HUES6 (cell line): Measurements from ENCODE around the gene EFNA5.

Source experiments
- H3K27ac ChIP-seq: 2 replicates; pipeline ENCODE4 v1.7.0; 2013; ENCODE audit warnings: low read depth, mild to moderate bottlenecking, low read length, inconsistent platforms
- H3K27me3 ChIP-seq: 2 replicates; pipeline ENCODE4 v1.6.1; 2013; ENCODE audit warnings: low read length; ENCODE audit not compliant: control insufficient read depth, insufficient read depth
- H3K36me3 ChIP-seq: 2 replicates; pipeline ENCODE4 v1.6.1; 2013; ENCODE audit warnings: low read length; ENCODE audit not compliant: control insufficient read depth, insufficient read depth
- H3K4me1 ChIP-seq: 2 replicates; pipeline ENCODE4 v1.6.1; 2013; ENCODE audit warnings: low read length; ENCODE audit not compliant: control insufficient read depth, insufficient read depth
- H3K4me3 ChIP-seq: 2 replicates; pipeline ENCODE4 v1.5.1; 2013; ENCODE audit warnings: low read depth, low read length
- H3K9ac ChIP-seq: one replicate; pipeline ENCODE4 v1.6.1; 2013; ENCODE audit warnings: mild to moderate bottlenecking, low read length
- H3K9me3 ChIP-seq: 2 replicates; pipeline ENCODE4 v1.6.1; 2013; ENCODE audit warnings: low read depth, low read length; ENCODE audit not compliant: control insufficient read depth, insufficient read depth

The EFNA5 gene

DNA sequence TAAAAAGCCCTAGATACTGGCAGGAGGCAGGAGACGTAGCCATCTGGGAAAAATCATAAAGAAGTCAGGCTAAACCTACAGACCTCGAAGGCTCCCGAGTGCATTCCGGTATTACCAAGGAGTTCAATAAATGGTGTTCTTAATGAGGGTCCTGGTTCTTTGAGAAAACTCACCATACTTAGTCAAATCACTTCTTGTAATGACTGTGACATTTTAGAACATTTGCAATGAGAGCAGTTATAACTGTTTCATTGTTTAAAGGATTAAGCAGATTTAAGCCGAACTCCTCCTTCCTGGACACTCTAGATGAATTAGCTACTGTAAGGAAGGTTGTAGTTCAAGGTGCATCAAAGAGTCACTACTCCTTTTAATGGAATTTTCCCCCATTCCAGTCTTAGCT is 67.8 kb downstream of the EFNA5 start:
- Histone ChIP-seq H3K9ac (no peak overlapping the region), H3K4me1 (peaks cover 50% of the 10 kb centered on the region), H3K27me3 (no peaks in the 10 kb centered on the region), H3K27ac (no peak overlapping the region), H3K36me3 (no peaks in the 10 kb centered on the region), H3K4me3 (no peak overlapping the region), H3K9me3 (no peaks in the 10 kb centered on the region)

DNA sequence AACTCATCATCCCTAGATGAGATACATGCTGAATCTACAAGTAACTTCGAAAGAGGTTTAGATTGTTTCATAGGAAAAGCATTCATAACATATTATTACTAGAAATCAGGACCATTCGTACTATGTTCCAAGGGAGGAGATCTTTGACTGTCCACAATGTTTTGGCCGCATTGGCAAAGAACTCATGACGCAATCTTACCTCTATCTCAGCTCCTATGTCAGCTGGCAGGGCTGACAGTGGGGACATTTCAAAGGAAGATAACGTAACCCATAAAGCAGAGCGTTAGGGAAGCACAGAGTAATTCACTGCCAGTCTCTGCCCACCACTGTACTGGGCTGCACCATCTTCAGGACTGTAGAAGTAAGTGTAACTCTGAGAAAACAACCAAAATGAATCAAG is 69.7 kb downstream of the EFNA5 start:
- Histone ChIP-seq H3K27me3 (no peaks in the 10 kb centered on the region), H3K9ac (no peak overlapping the region), H3K4me3 (no peak overlapping the region), H3K27ac (no peak overlapping the region), H3K4me1 (peaks cover 40% of the 10 kb centered on the region), H3K9me3 (no peaks in the 10 kb centered on the region), H3K36me3 (no peaks in the 10 kb centered on the region)

DNA sequence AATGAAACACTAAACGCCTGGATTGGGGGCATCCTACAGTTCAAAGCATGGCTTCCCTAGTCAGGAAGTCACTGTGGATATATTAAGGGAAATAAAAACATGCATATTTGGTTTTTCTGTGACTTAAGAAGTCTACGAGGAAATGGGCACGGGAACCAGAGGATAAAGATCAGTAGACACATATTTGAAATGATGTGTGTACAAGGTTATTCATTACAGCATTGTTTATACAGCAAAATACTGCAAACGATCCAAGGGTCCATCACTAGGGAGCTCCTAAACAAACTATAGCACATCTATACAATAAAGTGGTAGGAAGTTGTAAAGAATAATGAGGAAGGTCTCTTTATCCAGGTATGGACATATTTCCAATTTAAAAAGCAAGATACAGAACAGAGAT is 71.8 kb downstream of the EFNA5 start:
- H3K4me1 ChIP-seq = peaks cover 21% of the 10 kb centered on the region

DNA sequence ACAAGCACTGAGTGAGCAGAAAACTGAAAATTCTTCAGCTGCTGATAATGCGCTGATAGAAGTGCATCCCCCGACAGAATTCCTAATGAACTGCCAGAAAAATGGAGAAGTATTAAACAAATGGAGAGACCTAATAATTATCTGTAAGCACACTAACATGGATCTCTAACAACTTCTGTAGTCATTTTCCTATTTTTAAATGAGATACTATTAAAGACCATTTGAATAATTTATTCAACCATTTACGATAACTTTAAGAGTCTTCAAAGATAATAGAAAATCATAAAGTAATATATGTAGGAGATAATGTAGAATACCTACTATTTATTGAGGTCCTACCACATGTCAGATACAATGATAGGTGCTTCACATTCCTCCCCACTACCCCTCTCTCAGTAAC is 72.9 kb downstream of the EFNA5 start:
- H3K27ac ChIP-seq = no peak overlapping the region

More for the DNA sequence above, 71.8 kb downstream of the EFNA5 start:
- Histone ChIP-seq H3K4me3 (no peak overlapping the region), H3K36me3 (no peaks in the 10 kb centered on the region), H3K9ac (no peak overlapping the region), H3K27me3 (no peaks in the 10 kb centered on the region), H3K9me3 (no peaks in the 10 kb centered on the region), H3K27ac (no peak overlapping the region)

DNA sequence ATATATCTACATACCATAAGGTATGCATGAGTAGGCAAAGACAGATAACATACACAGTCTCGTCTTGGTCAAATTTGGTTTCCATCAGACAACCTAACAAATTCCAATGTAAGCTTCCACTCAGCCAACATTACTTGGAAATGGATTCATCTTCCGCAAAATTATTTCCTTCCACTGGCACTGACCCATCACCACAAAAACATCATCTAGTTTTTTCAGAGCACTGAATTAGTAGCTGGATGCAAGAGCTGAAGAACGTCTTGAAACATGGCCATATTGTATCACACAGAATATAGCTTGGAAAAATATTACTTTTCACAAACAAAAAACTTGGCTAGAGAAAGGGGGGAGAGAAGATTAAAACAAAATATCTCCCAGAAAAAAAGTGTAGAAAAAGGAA is 73.5 kb downstream of the EFNA5 start:
- Histone ChIP-seq H3K27ac (no peak overlapping the region), H3K27me3 (no peaks in the 10 kb centered on the region), H3K4me3 (no peak overlapping the region), H3K4me1 (peaks cover 12% of the 10 kb centered on the region), H3K9ac (no peak overlapping the region), H3K9me3 (no peaks in the 10 kb centered on the region), H3K36me3 (no peaks in the 10 kb centered on the region)

More for the DNA sequence above, 72.9 kb downstream of the EFNA5 start:
- no peaks in the 10 kb centered on the region for H3K9me3 ChIP-seq
- H3K36me3 ChIP-seq = no peaks in the 10 kb centered on the region
- no peaks in the 10 kb centered on the region for H3K27me3 ChIP-seq
- no peak overlapping the region for H3K4me3 ChIP-seq
- no peak overlapping the region for H3K9ac ChIP-seq
- H3K4me1 ChIP-seq = peaks cover 11% of the 10 kb centered on the region; the same call in 1 of the 2 replicates

DNA sequence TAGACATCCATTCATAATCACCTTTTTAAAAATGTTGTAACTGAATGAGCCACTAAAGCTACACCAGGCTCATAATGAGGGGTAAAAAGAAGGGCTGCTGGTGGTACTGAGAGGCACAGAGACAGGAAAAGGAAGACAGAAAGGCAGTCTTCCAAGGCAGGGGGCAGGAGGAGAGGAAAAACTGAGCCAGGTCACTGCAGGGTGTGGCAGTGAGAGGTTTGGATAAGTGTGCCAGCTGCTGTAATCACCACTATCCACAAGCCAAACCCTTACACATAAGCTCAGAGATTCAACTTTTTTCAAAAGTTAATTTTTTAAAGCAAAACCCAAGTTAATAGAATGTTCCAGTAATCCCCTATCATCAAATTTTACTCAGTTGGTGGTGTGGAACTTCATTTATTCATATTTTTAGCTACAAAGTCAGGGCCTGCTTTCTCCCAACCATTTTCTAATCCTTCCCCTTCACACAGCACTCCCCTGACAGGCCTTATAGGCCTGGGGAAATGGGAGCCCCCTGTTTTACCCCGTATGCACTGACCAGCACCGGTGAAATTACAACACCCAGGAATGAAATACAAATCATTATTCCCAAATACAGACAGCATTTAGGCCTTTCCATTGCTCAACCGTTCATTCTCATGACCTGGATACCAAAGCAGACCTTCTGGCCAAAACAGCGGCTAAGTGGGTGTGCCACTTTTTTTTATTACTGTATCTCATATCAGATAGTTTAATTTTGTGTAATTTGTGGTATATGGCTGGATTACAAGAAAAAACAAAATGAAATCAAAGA is 76.3 kb downstream of the EFNA5 start:
- Histone ChIP-seq H3K9me3 (no peaks in the 10 kb centered on the region), H3K4me3 (no peak overlapping the region), H3K4me1 (peaks cover 15% of the 10 kb centered on the region), H3K36me3 (no peaks in the 10 kb centered on the region), H3K9ac (no peak overlapping the region), H3K27ac (no peak overlapping the region), H3K27me3 (no peaks in the 10 kb centered on the region)

DNA sequence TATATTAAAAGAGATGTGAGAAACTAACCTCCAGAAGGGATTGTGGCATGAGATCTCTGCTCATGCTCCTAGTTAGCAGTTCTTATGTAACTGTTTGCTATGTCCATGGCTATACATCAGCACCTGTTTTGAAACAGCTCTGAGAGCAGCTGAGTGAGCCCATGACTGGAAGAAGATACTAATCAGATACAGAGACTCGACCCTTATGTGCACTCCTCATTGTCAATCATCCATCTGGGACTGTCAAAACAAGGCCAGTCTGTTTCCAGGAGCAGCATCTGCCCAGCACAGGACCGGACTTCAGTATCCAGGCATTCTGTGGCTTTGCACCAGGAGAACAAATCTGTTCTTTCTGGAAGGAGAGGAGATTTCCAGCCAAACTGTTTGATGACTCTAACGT is 77.7 kb downstream of the EFNA5 start:
- H3K9me3 ChIP-seq = no peaks in the 10 kb centered on the region
- H3K9ac ChIP-seq = no peak overlapping the region

DNA sequence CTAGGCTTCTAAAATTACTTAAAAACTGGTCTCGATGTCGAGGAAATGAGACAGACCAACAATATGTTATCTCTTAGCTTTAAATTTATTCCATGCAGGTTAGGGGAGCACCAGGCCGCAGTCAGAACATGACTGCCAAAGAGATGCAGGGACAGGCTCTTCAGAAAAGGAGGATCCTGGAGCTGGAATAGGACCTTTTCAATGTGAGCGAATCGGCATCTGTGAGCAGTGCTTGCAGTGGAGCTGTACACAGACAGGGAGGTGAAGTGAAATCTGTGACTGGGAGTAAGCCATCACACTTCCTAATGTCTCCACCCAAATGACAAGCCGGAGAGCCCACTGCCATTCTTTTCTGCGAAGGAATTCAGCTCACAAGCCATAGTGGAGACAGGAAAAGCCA is 78.2 kb downstream of the EFNA5 start:
- no peaks in the 10 kb centered on the region for H3K9me3 ChIP-seq
- no peak overlapping the region for H3K4me3 ChIP-seq
- H3K27ac ChIP-seq = no peak overlapping the region
- H3K4me1 ChIP-seq = peaks cover 28% of the 10 kb centered on the region
- no peak overlapping the region for H3K9ac ChIP-seq
- H3K27me3 ChIP-seq = no peaks in the 10 kb centered on the region
- H3K36me3 ChIP-seq = no peaks in the 10 kb centered on the region

More for the DNA sequence above, 77.7 kb downstream of the EFNA5 start:
- peaks cover 28% of the 10 kb centered on the region for H3K4me1 ChIP-seq
- no peaks in the 10 kb centered on the region for H3K36me3 ChIP-seq
- H3K27me3 ChIP-seq = no peaks in the 10 kb centered on the region
- H3K4me3 ChIP-seq = no peak overlapping the region
- no peak overlapping the region for H3K27ac ChIP-seq

DNA sequence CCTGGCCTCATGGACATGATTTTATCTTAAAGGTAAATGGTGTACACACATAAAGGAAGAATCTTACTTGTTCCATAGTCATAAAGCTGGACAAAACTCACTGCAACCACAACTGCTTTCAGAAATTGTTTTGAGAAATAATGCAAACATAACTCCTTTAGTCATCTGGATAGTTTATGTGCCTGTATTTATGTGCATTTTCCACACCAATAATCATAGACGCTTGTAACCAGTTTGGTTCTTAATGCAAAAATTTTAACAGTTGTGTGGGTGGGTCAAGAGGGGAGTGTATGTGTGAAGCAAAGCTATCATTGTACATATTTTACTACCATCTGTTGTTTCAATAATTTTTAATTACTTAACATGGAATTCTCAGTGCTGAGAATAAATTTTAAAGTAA is 80.1 kb downstream of the EFNA5 start:
- H3K36me3 ChIP-seq = no peaks in the 10 kb centered on the region
- no peak overlapping the region for H3K4me3 ChIP-seq
- H3K4me1 ChIP-seq = peaks cover 28% of the 10 kb centered on the region
- H3K27me3 ChIP-seq = no peaks in the 10 kb centered on the region
- no peak overlapping the region for H3K27ac ChIP-seq
- H3K9me3 ChIP-seq = no peaks in the 10 kb centered on the region
- H3K9ac ChIP-seq = no peak overlapping the region

DNA sequence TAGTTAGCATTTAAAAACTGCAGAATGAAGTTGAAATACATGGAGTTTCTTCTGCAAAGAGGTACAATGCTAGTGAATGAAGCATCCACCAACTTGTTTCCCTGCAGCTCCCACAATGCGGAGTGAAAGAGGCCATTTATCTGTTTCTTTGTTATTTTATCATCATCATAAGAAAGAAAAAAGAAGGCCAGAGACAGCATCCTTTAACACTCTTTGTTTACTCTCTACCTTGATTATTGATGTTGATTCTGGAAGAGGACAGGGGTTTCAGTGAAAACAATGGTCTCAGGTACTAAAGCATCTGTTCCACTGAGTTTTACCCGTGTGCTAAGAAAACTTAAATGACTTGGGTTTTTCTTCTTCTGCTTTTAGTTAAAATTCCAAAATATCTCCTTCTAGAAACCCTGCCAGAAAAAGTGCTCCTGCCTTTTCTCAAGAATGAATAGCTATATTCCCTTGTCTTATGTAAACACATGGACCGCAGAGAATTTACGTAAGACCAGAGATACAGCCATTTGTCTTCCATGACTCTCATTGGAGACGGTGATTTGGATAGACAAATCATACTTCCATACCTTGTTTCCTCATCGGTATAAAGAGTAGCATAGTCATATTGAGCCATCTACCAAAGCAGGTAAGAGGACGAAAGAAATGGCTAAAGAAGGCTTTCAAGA is 81.1 kb downstream of the EFNA5 start:
- peaks cover 28% of the 10 kb centered on the region for H3K4me1 ChIP-seq
- peak overlapping the region; percentile 51 for H3K9ac ChIP-seq
- H3K9me3 ChIP-seq = no peaks in the 10 kb centered on the region
- peak overlapping the region; percentile 29 for H3K4me3 ChIP-seq
- no peaks in the 10 kb centered on the region for H3K27me3 ChIP-seq
- H3K36me3 ChIP-seq = no peaks in the 10 kb centered on the region
- peak overlapping the region; percentile 78 for H3K27ac ChIP-seq

DNA sequence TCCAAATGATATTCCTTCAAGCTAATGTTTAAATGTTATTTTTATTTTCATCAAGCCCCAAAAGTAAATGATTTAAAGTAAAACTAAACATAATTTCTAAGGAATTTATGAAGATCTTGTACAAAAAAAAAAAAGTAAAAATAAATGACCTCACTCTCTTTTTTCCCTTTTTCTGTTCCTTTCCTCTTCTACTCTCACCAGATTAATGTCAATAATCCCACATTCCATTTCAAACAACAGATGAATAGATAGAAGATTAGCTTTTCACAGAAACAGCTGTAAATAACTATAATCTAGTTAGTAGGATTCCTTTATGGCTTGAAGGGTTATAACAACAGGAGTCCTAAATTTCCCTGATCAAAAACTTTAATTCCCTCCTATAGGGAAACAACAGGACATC is 88.1 kb downstream of the EFNA5 start:
- no peaks in the 10 kb centered on the region for H3K27me3 ChIP-seq
- no peak overlapping the region for H3K27ac ChIP-seq
- H3K9ac ChIP-seq = no peak overlapping the region
- H3K4me3 ChIP-seq = no peak overlapping the region
- H3K9me3 ChIP-seq = no peaks in the 10 kb centered on the region
- H3K36me3 ChIP-seq = no peaks in the 10 kb centered on the region
- H3K4me1 ChIP-seq = peaks cover 10% of the 10 kb centered on the region
